Right hindlimb (tissue), 1 donor: ENCODE measurements around the gene UBE2H.
"Not testable (repeated sequence)": the region's sequence is repeated elsewhere in the genome, so short reads cannot be mapped to it uniquely, and the experiment has no call there.

Source experiments
- DNase-seq: peaks from one replicate; pipeline ENCODE4 v3.0.0-alpha.2; 2018

Gene UBE2H

GRCh38 chr7:129840757-129841156 is 112.0 kb downstream of the UBE2H start:
- DNase-seq, result no peak

GRCh38 chr7:129836983-129837382 is 115.8 kb downstream of the UBE2H start:
- no peak for DNase-seq

- no peak for DNase-seq
Observed at GRCh38 chr7:129835569-129835968, 117.2 kb downstream of the UBE2H start.

- not testable (repeated sequence) for DNase-seq
Observed at GRCh38 chr7:129833353-129833752, 119.4 kb downstream of the UBE2H start.

- no peak for DNase-seq
Observed at GRCh38 chr7:129832701-129833227, 120.0 kb downstream of the UBE2H start.

- DNase-seq, result no peak
Observed at GRCh38 chr7:129832282-129832681, 120.5 kb downstream of the UBE2H start.

- peak; percentile 28 for DNase-seq
Observed at GRCh38 chr7:129831424-129832058, 121.2 kb downstream of the UBE2H start.

- DNase-seq, result no peak
Observed at GRCh38 chr7:129830949-129831348, 121.8 kb downstream of the UBE2H start.

GRCh38 chr7:129829737-129830631 is 122.8 kb downstream of the UBE2H start:
- peak; percentile 73 for DNase-seq

- no peak for DNase-seq
Observed at GRCh38 chr7:129828989-129829736, 123.6 kb downstream of the UBE2H start.

- no peak for DNase-seq
Observed at GRCh38 chr7:129828078-129828762, 124.5 kb downstream of the UBE2H start.

- DNase-seq, result no peak
Observed at GRCh38 chr7:129827467-129827990, 125.2 kb downstream of the UBE2H start.

GRCh38 chr7:129826895-129827294 is 125.9 kb downstream of the UBE2H start:
- DNase-seq, result not testable (repeated sequence)

GRCh38 chr7:129825209-129825970 is 127.4 kb downstream of the UBE2H start:
- peak; percentile 91 for DNase-seq

GRCh38 chr7:129824291-129825208 is 128.2 kb downstream of the UBE2H start:
- no peak for DNase-seq

- DNase-seq, result not testable (repeated sequence)
Observed at GRCh38 chr7:129823143-129823542, 129.6 kb downstream of the UBE2H start.

- DNase-seq, result no peak
Observed at GRCh38 chr7:129821476-129821875, 131.3 kb downstream of the UBE2H start.

- no peak for DNase-seq
Observed at GRCh38 chr7:129816742-129817141, 136.0 kb downstream of the UBE2H start.

GRCh38 chr7:129807863-129808262 is 144.9 kb downstream of the UBE2H start:
- DNase-seq, result no peak
